Measurements from ENCODE around the gene CDNF.
"Not testable (repeated sequence)": the region's sequence is repeated elsewhere in the genome, so short reads cannot be mapped to it uniquely, and the experiment has no call there.

CDNF gene

DNA sequence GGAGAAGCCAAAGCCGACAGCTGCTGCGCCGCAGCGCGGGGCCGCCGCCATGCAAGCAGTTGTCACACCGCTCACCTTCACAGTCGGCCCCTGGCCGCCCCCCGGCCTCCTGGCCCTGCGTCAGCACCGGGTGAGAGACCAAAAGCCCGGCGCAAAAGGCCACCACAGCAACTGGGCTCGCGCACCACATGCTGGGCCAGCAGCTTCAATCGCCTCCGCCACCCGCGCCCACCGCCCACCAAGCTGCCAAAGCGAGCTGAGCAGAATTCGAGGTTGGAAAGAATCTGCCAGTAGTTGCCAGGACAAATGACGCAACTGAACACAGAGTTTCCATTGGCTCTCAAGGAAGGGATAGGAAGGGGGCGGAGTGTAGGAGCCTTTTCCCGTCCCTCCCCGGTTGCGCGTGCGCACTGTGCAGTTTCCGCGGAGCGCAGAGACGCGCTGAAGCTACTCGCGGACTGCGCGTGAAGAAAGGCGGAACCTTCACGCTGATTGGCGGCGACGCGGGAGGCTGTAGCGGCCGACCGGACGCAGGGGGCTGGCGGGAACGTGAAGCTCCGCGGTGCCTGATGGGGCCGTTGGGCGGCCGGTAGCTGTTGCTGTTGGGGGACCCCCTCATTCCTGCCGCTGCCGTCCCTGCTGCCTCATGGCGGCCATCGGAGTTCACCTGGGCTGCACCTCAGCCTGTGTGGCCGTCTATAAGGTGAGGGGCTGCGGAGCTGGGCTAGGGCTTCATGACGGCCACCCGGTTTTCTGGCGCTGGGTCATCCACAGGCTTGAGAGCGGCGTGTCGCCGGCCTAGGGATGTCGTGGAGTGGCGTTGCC is at the start of gene CDNF, which contains the start of the genes HSPA14 and MSANTD7:
TSS of gene CDNF (minus strand) at position 281 of the 825 bp plus-strand sequence. CDS start at position 190, 91 bp downstream.
TSS of gene HSPA14 (plus strand) at position 550 of the 825 bp plus-strand sequence. CDS start at position 647, 97 bp downstream.
TSS of gene MSANTD7 (plus strand) at position 550 of the 825 bp plus-strand sequence. CDS start 3,979 bp downstream, outside the sequence.
- peak; percentile 98 to 99 (median 98) for DNase-seq

DNA sequence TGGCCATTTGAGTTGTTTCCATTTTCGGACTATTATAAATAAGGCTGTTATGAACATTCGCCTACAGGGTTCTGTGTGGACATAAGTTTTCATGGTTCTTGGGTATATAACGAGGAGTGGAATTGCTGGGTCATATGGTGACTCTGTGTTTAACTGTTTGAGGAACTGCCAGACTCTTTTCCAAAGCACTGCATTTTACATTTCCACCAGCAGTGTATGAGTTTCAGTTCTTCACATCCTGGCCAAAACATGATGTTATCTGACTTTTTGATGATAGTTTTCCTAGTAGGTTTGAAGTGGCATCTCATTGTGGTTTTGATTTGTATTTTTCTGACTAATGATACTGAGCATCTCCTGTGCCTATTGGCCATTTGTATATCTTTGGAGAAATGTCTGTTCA is 46.2 kb upstream of the CDNF start:
- no peak for DNase-seq

DNA sequence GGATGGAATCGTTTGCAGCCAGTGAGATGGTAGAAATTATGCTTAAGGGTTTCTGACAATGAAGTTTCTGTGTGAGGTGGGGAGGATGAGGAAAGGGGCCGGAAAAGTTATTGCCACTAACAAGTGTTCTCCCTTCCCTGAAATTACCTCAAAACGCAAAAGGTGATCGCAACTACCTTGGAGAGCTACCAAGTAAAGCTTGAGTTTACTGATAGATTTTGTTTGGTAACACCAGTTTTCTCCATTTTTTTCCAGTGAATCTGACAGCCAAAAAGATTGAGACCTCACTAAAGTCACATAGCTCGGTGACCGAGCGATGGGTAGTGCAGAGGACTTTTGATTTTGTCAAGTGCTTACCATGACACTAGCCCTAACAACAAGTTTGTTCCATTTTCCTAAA is 42.4 kb upstream of the CDNF start:
- DNase-seq: no peak

DNA sequence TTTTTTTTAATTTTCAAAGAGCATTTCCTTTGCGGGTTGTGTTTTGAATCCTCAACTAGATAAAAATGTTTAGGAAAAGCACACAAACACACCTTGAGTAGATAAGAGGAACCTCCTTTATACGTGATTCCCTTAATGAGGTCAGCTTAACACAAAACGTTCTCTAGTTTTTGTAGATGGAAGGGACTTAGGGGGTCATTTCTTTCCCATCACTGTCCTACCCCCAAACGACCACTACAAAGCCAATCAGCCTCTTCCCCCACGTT is 42.0 kb upstream of the CDNF start:
- no peak for DNase-seq

DNA sequence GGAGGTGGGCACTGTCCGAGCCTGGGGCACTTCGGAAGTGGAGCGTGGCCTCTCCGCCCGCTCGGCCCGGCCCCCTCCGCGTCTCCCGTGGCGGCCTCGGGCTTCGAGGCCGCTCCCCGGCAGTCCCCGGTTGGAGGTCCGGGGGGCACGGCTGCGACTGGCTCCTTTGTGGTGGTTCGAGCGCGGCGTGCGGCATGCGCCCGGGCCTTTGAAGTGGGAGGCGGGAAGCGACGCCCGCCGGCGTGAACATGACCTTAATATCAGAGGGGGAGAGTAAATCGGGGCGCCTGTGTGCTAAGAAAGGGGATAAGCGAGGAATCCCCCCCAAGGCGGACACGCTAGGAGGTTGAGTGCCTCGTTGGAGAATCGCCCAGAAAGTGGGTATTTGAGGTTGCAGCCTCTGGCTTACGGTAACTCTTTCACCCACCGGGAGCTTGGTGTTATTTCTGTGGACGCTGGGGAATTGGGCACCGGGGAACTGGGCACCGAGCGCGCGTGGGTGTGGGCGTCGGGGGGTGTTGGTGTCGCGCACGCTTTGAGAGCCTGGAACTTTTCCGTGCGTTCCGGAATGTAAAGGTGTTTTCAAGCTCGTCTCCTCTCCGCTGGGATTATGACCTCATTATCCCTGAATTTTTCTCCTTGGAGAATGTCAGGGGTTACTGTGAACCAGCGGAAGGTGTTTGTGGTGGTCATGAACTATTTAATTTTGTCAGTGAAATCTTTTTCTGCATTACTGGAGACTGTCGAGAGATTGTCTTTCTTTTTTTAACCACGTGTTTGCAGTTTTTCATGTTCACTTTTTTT is 41.5 kb upstream of the CDNF start:
- DNase-seq: peak in 2 of 4 experiments; percentile 13 to 14

DNA sequence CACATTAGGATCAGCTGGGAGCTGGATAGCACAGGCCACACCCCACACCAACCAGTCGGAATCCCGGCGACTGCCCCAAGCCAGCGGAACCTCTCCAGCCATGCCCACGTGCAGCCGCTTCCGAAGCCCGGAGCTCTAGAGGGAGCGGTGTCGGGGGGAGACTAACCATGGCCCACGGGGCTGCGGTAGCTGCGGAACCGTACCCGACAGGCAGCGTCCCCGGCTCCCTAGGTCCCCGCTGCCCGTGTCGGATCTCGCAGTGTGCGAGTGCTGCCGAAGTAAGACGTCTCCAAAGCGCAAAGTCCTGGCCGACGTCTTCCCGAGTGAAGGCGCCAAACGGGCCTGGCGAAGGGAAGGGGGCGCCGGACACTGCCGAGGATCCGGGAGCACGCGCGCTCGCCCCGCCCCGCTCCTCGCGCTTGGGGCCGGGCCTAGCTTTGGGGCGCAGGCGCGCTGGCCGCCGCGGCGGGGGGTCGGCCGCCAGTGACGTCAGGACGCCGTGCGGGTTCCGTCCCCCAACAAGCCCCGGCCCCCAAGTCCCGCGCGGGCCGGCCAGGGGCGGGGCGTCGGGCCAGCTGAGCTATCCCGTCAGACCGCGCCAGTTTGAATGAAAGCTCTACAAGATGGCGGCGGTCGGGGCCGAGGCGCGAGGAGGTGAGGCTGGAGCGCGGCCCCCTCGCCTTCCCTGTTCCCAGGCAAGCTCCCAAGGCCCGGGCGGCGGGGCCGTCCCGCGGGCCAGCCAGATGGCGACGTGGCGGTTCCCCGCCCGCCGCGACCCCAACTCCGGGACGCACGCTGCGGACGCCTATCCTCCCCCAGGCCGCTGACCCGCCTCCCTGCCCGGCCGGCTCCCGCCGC is 40.7 kb upstream of the CDNF start, which contains the start of gene SUV39H2:
TSS of gene SUV39H2 (plus strand) at position 601 of the 858 bp plus-strand sequence. CDS start at position 624, 23 bp downstream.
- peak; percentile 79 to 88 (median 79) for DNase-seq

DNA sequence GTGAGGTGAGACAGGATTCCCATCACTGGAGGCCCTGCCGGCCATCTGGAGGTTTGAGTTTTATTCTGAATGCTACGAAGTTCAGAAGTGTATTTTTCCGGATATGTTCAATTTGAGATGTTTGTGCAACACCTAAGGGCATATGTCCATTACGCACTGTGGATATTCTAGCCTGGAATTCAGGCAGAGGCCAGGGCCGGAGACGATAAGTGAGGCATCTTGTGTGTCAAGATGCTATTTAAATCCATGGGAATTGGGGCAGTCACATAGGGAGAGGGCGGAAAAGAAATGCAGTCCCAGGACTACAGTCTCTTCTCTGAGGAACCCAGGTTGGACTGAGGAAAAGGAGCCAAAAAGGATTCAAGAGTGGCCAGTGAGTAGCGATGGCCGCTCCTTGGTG is 38.9 kb upstream of the CDNF start:
- no peak for DNase-seq

DNA sequence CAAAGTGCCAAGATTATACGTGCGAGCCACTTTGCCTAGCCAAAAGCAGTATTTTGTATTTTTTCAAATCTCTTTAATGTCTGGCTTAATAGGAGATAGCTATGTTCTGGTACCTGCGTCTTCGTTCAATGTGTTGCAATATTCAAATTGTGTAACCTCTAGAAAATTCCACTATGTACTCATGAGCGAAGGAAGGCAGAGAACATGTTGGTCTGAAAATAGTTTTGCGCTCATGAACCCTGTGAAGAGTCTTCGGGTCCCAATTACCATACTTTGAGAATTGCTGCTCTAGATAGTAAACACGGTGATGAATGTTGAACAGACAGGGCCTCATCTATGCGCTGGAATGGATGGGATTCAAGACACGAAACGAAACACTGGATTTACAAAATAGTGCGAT is 38.1 kb upstream of the CDNF start:
- DNase-seq: no peak

- DNase-seq: no peak
These were observed 35.4 kb upstream of the CDNF start for GRCh38 chr10:14873090-14873760.

- DNase-seq: not testable (repeated sequence)
These were observed 27.0 kb upstream of the CDNF start for GRCh38 chr10:14864871-14865270.

GRCh38 chr10:14864466-14864865 is 26.6 kb upstream of the CDNF start:
- not testable (repeated sequence) for DNase-seq

- no peak for DNase-seq
These were observed 23.0 kb upstream of the CDNF start for GRCh38 chr10:14860791-14861190.

GRCh38 chr10:14859775-14860174 is 21.9 kb upstream of the CDNF start:
- DNase-seq: no peak

DNA sequence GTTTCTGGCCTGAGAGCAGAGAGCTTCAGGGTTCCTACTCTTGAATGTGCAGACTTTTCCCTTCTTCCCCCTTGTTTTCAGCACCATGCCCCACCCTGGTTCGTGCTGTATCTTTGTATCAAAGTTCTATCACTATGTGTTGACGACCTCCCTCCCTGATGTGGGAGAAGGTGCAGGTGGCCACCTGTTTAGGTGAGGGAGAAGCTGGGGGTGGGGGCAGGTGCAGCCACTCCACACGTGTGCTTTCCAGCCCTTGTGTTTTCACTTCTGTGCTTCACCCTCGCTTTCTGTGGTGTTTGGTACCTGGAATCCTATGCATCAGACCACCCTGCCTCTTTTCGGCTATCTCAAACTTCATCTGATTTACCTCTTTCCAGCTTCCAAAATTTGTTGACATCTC is 21.2 kb upstream of the CDNF start:
- DNase-seq: no peak

DNA sequence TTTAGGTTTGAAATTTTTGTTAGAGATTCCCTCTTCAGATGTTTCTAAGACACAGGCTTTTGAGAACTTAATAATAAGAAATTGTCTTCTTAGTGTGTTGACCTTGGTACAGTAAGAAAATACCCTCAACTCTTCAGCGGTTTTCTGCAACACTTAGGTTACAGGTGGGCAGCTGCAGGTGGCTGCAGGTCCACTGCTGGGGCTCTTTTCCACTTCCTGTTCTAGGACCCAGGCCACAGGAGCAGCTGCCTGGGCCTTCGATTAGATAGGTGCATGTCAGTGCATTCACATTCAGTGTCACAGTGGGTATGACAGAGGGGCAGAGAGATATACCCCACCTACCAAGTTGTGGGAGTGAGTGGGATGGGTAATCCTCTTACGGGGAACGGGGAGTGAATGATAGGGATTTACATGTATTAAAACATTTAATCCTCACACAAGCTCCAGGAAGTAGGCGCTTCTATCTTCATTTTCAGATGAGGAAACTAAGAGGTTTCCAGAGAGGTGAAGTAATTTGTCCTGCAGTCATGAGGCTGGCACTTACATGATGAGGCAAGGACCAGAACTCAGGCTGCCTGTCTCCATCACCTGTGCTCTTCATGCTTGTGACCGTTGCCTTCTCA is 20.6 kb upstream of the CDNF start:
- no peak for DNase-seq

DNA sequence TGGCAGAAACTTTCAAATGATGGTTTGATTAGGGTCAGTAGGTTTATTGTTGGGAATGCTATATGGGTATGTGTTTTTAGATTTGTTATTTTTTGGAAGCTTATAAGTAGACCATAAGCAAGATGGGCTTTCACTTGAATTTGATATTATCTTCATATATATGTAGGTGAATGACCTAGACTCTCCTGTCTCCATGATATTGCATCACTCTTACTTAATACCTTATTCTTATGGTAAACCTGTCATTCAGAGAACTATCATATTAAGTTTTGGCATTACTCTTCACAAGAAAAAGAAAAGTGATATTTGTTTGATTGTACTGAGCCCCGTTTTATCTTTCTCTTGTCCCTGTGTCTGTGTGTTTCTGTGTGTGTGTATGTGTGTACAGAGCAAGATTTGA is 17.6 kb upstream of the CDNF start:
- DNase-seq: no peak

DNA sequence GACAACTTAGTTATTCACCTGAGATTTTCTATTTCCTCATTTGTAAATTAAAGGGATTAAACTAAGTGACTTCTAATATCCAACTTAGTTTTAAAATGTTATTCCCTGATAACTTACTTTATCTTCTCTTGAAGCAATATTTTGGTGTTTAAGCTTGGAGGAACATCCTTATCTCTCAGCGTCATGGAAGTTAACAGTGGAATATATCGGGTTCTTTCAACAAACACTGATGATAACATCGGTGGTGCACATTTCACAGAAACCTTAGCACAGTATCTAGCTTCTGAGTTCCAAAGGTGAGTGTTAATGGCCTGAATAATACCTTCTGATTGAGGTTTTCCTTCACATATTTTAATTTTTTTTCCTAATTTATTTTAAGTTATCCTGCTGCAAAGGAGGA is 14.4 kb upstream of the CDNF start:
- no peak for DNase-seq

DNA sequence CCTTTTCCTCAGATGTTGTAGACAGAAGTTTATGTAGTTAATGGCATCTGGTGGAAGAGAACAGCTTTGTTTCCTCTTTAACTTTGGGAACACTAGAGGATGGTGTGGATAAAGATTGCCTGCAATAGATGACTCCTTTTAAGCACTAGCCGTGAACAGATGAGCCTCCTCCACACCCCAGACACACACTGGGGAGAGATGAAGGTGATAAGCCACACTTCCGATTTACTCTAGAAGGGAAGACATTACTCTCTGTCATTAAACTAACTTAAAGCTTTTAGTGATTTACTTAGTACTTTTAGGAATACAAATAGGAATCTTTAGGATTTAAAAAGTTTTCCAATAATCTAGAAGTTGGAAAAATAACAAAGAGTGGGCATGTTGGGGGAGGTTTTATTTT is 7.1 kb upstream of the CDNF start:
- no peak for DNase-seq

GRCh38 chr10:14843327-14843988 is 5.6 kb upstream of the CDNF start:
- no peak for DNase-seq

- DNase-seq: no peak
These were observed 2.3 kb upstream of the CDNF start for GRCh38 chr10:14840178-14840577.

DNA sequence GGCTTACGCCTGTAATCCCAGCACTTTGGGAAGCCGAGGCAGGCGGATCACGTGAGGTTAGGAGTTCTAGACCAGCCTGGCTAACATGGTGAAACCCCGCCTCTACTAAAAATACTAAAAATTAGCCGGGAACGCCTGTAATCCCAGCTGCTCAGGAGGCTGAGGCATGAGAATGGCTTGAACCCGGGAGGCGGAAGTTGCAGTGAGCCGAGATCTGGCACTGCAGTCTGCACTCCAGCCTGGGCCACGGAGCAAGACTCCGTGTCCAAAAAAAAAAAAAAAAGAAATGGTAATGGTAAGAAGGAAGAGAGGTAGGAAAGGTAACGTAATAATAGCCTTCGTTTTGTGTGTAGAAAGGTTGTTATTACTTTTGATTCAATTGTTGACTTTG is 1.5 kb upstream of the CDNF start:
- no peak for DNase-seq
